SK-N-SH treated with all-trans-retinoic acid at 6 μM for 48 hours (cell line): ENCODE data around the gene ACP1.

Experiments
- ATAC-seq: fragments of 200-7000 bp; cut with Tn5 transposase; 3 replicates; pipeline ENCODE4 v1.9.1; 2020; ENCODE audit warnings: mild to moderate bottlenecking, moderate library complexity
- ARNTL ChIP-seq: fragments of 450-650 bp; formaldehyde crosslinking; IDR thresholded peaks from 2 replicates; pipeline ENCODE4 v1.5.0; 2020; ENCODE audit warnings: low read depth, mild to moderate bottlenecking, moderate library complexity, borderline replicate concordance
- BACH2 ChIP-seq: fragments of 250-450 bp; sonication (Bioruptor Pico); IDR thresholded peaks from 2 replicates; pipeline ENCODE4 v1.9.0; 2021; ENCODE audit warnings: mild to moderate bottlenecking, borderline replicate concordance
- CSDC2 ChIP-seq: fragments of 250-450 bp; sonication (Bioruptor Pico); IDR thresholded peaks from 2 replicates; pipeline ENCODE4 v1.5.0; 2020; ENCODE audit warnings: mild to moderate bottlenecking, moderate library complexity
- CSRNP3 ChIP-seq: fragments of 250-450 bp; sonication (Bioruptor Pico); IDR thresholded peaks from 2 replicates; pipeline ENCODE4 v1.5.1; 2021; ENCODE audit warnings: mild to moderate bottlenecking, moderate library complexity
- ESRRG ChIP-seq: fragments of 250-450 bp; sonication (Bioruptor Pico); IDR thresholded peaks from 2 replicates; pipeline ENCODE4 v1.6.1; 2021; ENCODE audit warnings: mild to moderate bottlenecking
- GLIS3 ChIP-seq: fragments of 250-450 bp; sonication (Bioruptor Pico); IDR thresholded peaks from 2 replicates; pipeline ENCODE4 v1.5.0; 2020; ENCODE audit warnings: mild to moderate bottlenecking, moderate library complexity
- OSR1 ChIP-seq: fragments of 250-450 bp; sonication (Bioruptor Pico); IDR thresholded peaks from 2 replicates; pipeline ENCODE4 v1.8.0; 2022; ENCODE audit warnings: moderate library complexity, mild to moderate bottlenecking, inconsistent platforms
- POU6F1 ChIP-seq: fragments of 250-450 bp; sonication (Bioruptor Pico); IDR thresholded peaks from 2 replicates; pipeline ENCODE4 v1.8.0; 2021; ENCODE audit warnings: low read depth, mild to moderate bottlenecking, moderate library complexity, borderline replicate concordance
- RARB ChIP-seq: fragments of 250-450 bp; sonication (Bioruptor Pico); IDR thresholded peaks from 2 replicates; pipeline ENCODE4 v1.8.0; 2021; ENCODE audit warnings: mild to moderate bottlenecking, moderate library complexity
- SNAI2 ChIP-seq: fragments of 250-450 bp; sonication (Bioruptor Pico); IDR thresholded peaks from 2 replicates; pipeline ENCODE4 v1.5.0; 2020; ENCODE audit warnings: mild to moderate bottlenecking, moderate library complexity
- TCF4 ChIP-seq: fragments of 250-450 bp; sonication (Bioruptor Pico); IDR thresholded peaks from 2 replicates; pipeline ENCODE4 v1.8.0; 2021; ENCODE audit warnings: mild to moderate bottlenecking, moderate library complexity, borderline replicate concordance
- TOX ChIP-seq: fragments of 250-450 bp; sonication (Bioruptor Pico); IDR thresholded peaks from 2 replicates; pipeline ENCODE4 v1.8.0; 2021; ENCODE audit warnings: mild to moderate bottlenecking, moderate library complexity, borderline replicate concordance
- TSHZ2 ChIP-seq: fragments of 250-450 bp; sonication (Bioruptor Pico); IDR thresholded peaks from 2 replicates; pipeline ENCODE4 v1.5.0; 2020; ENCODE audit warnings: mild to moderate bottlenecking, moderate library complexity
- ZC3H10 ChIP-seq: fragments of 250-450 bp; sonication (Bioruptor Pico); IDR thresholded peaks from 2 replicates; pipeline ENCODE4 v1.5.1; 2021; ENCODE audit warnings: mild to moderate bottlenecking, moderate library complexity
- ZFP3 ChIP-seq: fragments of 250-450 bp; sonication (Bioruptor Pico); IDR thresholded peaks from 2 replicates; pipeline ENCODE4 v1.5.0; 2020; ENCODE audit warnings: mild to moderate bottlenecking, moderate library complexity
- ZFP30 ChIP-seq: fragments of 450-650 bp; formaldehyde crosslinking; IDR thresholded peaks from 2 replicates; pipeline ENCODE4 v1.5.0; 2022; ENCODE audit warnings: mild to moderate bottlenecking, moderate library complexity
- ZNF565 ChIP-seq: fragments of 450-650 bp; formaldehyde crosslinking; conservative IDR thresholded peaks from 2 replicates; pipeline ENCODE4 v1.5.0; 2020; ENCODE audit warnings: low read depth, mild to moderate bottlenecking, moderate library complexity
- ZNF70 ChIP-seq: fragments of 450-650 bp; formaldehyde crosslinking; IDR thresholded peaks from 2 replicates; pipeline ENCODE4 v1.5.0; 2020; ENCODE audit warnings: mild to moderate bottlenecking, moderate library complexity
- ZNF8 ChIP-seq: fragments of 450-650 bp; formaldehyde crosslinking; IDR thresholded peaks from 2 replicates; pipeline ENCODE4 v1.5.0; 2020; ENCODE audit warnings: mild to moderate bottlenecking, moderate library complexity
- TF ChIP-seq, protein P1 (sequence below): fragments of 250-450 bp; sonication (Bioruptor Pico); IDR thresholded peaks from 2 replicates; pipeline ENCODE4 v1.8.0; 2020; ENCODE audit warnings: mild to moderate bottlenecking, moderate library complexity, borderline replicate concordance

ACP1 gene

GRCh38 chr2:268323-268722 is 3.6 kb downstream of the ACP1 start:
- TF ChIP-seq TCF4: no peak
- TF ChIP-seq RARB: no peak
- no peak for TF ChIP-seq TOX
- no peak for TF ChIP-seq CSRNP3
- no peak for TF ChIP-seq ZFP3 (CRISPR knock-in tag)
- TF ChIP-seq ZC3H10 (CRISPR knock-in tag): no peak
- no peak for TF ChIP-seq ZFP30 (CRISPR knock-in tag)
- TF ChIP-seq ZNF70 (CRISPR knock-in tag): no peak
- TF ChIP-seq, protein P1, sequence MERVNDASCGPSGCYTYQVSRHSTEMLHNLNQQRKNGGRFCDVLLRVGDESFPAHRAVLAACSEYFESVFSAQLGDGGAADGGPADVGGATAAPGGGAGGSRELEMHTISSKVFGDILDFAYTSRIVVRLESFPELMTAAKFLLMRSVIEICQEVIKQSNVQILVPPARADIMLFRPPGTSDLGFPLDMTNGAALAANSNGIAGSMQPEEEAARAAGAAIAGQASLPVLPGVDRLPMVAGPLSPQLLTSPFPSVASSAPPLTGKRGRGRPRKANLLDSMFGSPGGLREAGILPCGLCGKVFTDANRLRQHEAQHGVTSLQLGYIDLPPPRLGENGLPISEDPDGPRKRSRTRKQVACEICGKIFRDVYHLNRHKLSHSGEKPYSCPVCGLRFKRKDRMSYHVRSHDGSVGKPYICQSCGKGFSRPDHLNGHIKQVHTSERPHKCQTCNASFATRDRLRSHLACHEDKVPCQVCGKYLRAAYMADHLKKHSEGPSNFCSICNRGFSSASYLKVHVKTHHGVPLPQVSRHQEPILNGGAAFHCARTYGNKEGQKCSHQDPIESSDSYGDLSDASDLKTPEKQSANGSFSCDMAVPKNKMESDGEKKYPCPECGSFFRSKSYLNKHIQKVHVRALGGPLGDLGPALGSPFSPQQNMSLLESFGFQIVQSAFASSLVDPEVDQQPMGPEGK (CRISPR knock-in tag): no peak
- no peak for TF ChIP-seq ZNF565 (CRISPR knock-in tag)
- TF ChIP-seq GLIS3 (CRISPR knock-in tag): no peak
- no peak for TF ChIP-seq BACH2 (CRISPR knock-in tag)
- no peak for TF ChIP-seq CSDC2 (CRISPR knock-in tag)
- ATAC-seq: no peak

DNA sequence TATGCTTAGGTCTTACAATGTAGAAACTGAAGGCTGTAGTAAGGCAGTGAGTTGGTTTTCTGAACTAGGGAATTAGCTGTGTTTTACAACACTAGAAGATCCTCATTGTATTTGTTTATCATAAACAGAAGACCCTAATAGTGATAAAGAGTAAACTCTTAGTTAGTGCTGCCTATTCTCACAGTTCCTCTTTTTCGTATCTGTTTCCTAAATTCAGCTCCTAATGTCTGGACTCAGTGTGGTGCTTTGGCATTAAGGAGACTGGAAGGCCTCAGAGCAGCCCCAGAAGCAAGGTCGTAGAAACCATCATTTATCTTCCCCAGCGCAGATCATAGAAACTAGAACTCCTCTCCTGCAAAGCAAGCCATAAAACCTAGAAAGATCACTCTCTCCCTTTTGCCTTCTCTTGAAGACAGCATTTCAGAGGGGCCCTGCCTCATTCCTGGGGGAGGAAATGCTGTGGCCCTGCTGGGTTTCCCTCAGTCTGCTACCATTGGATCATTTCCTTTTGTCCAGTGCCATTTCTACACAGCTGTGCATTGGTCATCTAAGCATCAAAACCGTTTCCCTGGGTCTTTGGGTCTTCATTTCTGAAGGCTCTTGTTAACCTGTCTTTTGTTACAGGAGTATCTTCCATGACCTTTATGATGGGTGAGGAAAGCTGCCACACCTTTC is 4.7 kb downstream of the ACP1 start:
- no peak for TF ChIP-seq TSHZ2 (CRISPR knock-in tag)
- no peak for ATAC-seq

- no peak for ATAC-seq
- TF ChIP-seq TCF4 (no peak), BACH2 (CRISPR knock-in tag) (no peak), POU6F1 (CRISPR knock-in tag) (no peak), ESRRG (CRISPR knock-in tag) (no peak), TSHZ2 (CRISPR knock-in tag) (no peak), RARB (no peak), OSR1 (CRISPR knock-in tag) (no peak), ARNTL (CRISPR knock-in tag) (no peak), GLIS3 (CRISPR knock-in tag) (no peak), TOX (no peak), ZC3H10 (CRISPR knock-in tag) (no peak), SNAI2 (CRISPR knock-in tag) (no peak), ZNF70 (CRISPR knock-in tag) (no peak), CSRNP3 (no peak), ZNF8 (CRISPR knock-in tag) (no peak)
- TF ChIP-seq, protein P1 (CRISPR knock-in tag): no peak
These were observed 6.1 kb downstream of the ACP1 start for GRCh38 chr2:270861-271260.
